GM08714 (cell line): ENCODE measurements around the gene TNP1.

Source experiments
- H3K4me3 ChIP-seq: fragments of 200-500 bp; sonication (Bioruptor generic); 2 replicates; pipeline ENCODE4 v1.5.1; 2014; ENCODE audit warnings: mild to moderate bottlenecking, low read length, inconsistent platforms
- ZNF274 ChIP-seq: IDR thresholded peaks from 2 replicates; pipeline ENCODE4 v1.6.1; 2012; ENCODE audit warnings: mild to moderate bottlenecking, low read depth, low read length

TNP1 gene

DNA sequence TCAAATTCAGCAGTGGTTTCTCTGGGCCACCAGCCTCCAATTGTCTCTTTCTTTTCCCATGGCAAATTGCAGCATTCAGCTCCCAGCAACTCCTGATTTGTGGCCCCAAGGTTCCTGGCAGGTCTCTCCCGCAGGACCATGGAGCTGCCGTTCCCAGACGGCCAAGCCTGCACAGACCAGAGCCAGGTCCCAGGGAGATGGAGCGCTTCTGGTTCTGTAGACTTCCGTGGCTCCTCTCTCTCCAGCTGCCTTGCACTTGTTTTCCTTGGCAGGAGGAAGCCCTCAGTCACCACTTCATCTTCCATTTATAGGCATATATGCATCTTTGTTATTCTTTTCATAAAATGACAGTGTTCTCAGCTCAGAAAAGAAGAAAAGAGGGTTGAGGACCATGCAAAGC, 21.7 kb downstream of the TNP1 start:
- no peak for TF ChIP-seq ZNF274

DNA sequence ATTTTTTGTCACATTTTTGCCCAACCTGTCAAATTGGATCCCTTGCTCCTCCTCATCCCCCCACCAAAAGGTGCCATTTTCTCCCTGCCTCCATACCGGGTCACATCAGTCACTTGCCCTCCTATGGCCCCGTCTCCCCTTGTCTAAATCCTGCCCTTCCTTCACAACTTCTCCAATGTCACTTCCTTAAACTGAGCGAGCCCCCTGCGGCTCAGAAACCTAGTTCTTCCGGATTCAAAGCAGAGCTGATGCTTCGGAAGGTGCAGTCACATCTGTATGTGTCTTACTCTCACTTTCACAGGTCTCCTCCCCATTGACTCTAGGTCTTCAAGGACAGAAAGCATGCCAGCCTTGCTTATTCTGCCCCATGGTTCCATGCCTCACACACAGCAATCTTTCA, 22.1 kb downstream of the TNP1 start:
- no peak for TF ChIP-seq ZNF274
- no peak overlapping the region for H3K4me3 ChIP-seq

More for the DNA sequence above, 21.7 kb downstream of the TNP1 start:
- H3K4me3 ChIP-seq: no peak overlapping the region

DNA sequence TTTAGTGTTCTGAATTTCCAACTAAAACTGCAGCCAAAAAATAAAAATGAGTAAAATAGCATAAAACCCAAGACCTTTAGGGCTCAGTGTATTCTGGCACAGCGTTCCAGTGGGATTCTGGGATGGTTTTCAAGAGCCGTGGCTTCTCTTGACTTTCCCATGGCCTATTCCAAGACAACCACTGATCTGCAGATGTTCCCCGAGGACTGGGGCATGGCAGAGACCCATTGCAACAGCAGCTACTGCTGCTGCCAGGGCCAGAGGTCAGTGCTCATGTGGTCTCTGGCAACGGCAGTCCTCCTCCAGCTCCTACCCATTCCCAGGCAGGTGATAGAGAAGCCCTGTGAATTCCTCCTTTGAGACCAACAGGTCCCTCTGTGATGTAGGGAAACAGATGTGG, 26.8 kb downstream of the TNP1 start:
- H3K4me3 ChIP-seq: no peak overlapping the region
- no peak for TF ChIP-seq ZNF274

DNA sequence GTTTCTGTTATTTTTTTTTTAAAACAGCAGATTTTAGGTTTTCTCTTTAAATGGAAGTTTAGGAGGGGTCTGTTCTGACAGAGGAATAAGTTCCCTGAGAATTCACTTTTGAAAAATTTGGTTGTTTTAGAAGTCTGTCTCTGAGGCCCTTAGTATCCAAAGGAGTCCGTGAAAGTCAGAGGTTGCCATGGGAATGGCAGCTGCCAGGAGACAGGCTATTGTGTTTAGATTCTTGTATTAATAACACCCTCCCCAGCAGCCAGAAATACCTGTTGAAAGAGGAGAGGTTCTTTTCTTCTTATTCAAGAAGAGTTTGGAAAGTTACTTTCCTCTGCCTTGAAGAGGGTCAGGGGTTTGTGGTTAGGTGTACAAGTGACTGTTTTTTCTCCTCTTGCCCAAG, 29.5 kb downstream of the TNP1 start:
- TF ChIP-seq ZNF274: no peak
- H3K4me3 ChIP-seq: no peak overlapping the region

DNA sequence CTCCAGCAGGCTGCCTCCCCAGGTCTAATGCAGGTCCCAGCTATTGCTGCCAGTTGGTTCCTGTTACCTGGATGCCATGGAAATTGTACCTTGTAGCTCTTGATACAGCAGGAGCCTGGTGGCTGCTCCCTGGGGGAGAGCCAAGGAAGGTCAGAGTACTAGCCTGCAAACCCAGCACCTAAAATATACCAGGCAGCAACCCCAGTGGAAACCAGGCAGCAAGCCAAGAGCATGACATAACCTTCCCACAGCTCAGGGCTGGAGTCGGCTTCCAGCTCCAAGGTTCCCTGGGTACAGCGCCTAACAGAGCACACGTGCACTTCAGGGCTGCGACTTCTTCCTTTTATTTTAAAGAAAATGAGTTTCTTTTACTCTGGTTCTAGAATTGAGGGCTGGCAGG, 30.3 kb downstream of the TNP1 start:
- no peak overlapping the region for H3K4me3 ChIP-seq
- no peak for TF ChIP-seq ZNF274

DNA sequence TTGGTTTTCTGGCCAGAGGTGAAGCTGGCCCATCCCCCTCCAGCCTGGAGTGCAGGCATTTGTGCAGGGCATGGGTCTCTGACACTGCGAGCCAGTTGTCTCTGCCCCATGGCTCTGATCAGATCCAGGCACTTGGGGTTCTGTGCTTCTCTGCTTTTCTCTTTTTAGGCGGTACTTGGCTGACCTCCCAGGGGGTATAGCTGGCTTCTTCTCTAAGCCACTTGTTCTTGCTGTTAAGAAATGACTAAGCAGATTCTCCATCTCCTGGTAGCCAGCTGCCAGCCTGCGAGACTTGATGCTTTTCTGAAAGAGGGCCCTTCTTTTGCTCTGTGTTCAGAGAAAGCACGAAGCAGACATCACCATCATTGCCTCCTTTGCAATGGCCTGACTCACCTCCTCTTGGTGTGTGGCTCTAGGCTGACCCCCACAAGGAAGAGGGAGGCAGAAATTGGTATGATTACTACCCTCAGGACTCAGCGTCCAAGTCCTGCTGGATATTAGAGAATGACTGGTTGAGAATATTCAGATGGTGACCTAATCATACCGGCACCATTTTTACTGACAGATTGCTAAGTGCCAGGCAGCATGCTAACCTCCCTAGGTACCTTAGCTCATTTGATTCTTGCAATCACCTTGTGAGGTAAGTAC, 32.7 kb downstream of the TNP1 start:
- H3K4me3 ChIP-seq: no peak overlapping the region
- TF ChIP-seq ZNF274: no peak

DNA sequence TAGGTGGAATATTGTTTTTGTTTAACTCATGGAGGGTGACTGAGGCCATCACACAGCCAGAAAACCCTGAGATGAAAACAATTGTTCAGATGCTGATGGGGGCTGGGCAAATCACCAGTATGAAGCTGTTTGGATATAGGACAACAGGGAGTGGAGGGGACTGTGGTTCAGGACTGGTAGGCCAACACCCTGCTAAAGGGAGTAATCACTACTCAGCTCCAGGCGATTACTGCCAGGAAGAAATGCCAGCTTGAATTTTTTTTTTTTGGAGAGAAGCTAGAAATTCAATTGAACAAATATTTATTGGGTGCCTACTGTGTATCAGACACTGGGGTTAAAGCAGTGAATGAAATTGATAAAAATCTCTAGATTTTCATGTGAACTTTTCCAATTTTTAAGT, 37.4 kb downstream of the TNP1 start:
- no peak overlapping the region for H3K4me3 ChIP-seq
- TF ChIP-seq ZNF274: no peak

DNA sequence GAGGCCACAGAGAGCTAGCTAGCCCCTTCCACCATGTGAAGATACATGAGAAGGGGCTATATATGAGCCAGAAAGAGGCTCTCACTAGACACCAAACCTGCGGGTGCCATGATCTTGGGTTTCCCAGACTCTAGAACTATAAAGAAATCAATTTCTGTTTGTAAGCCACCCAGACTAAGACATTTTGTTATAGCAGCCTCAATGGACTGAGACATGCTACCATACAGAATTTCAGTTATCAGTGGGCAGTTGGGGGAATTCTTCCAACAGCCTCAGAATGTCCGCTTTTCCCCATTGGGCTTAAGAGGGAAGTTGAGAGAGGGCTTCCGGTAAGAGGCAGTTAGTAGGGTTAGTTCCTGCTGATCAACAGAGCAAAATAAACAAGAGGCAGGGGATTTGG, 39.2 kb downstream of the TNP1 start:
- no peak for TF ChIP-seq ZNF274
- H3K4me3 ChIP-seq: no peak overlapping the region

DNA sequence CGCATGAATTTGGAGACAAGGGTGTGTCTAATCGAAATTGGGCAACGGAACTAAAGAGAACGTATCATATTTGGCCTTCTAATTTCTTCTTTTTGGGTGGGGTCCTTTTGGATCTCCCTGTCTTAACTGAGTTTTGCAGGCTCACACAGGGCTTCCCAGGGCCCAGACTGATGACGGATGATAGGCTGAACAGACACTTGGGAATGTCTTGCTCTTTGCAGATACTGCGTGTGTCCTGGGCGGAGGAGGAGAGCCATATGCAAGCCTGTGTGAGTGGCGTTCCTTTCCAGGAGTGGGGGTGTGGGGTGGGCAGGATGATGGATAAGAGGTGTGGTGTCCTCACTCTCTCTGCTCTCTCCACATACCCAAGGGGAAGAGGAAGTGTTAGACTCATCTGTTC, 40.1 kb downstream of the TNP1 start:
- no peak overlapping the region for H3K4me3 ChIP-seq
- no peak for TF ChIP-seq ZNF274

DNA sequence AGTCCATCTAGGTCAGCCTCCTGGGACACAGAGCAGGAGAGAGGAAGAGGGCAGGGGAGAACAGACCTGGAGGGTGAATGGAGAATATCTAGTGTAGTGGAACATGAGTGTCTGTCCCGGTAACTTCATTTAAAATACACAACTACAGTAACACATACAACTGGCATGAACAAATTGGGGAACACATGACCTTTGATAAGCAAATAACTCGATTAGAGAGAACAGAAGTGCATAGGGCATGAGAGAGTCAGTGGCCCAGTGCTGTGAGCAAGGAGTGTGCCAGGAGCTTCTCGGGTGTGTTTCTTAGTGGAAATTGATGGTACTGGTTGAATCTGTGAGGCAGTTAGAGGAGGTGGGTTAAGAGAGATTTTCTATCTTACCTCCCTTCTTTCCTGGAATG, 40.8 kb downstream of the TNP1 start:
- TF ChIP-seq ZNF274: no peak
- H3K4me3 ChIP-seq: no peak overlapping the region

DNA sequence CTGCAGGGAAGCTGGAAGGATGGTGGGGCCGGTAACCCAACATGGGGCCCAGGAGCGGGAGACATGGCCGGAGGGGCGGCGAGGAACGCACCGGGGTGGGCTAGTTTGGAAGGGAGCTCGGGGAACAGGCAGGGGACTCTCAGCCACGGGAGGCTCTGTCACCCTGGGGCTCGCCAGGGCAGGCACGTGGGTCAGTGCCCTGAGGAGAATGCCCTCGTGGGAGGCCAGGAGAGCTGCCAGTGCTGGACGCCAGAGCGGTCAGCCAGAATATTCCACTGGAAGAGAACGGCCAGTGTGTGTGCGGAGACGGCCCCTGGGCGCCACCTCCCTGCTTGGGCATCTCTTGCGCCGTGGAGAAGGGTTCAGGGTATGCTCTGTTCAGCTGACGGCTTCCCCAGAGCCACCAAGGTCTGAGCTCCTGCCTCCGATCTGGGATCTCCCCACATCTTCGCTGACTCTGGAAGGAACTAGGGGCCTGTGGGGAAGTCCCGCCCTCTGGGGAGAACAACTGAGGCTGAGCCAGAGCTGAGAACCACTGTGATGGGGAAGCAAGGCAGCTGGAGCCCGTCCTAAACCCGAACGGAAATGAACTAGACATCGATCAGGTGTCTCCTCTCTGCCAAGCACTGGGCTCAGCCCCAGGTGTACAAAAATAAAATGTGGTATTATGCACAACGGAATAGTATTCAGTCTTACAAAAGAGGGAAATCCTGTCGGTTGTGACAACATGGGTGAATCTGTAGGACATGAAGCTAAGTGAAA, 49.3 kb downstream of the TNP1 start:
- H3K4me3 ChIP-seq: no peak overlapping the region
- TF ChIP-seq ZNF274: no peak
